Measurements from ENCODE around the gene PLEKHG2.

PLEKHG2 gene

GRCh38 chr19:39415111-39416046 lies 2.9 kb downstream of the PLEKHG2 start:
- no peak for DNase-seq
- in situ Hi-C loops (cut with HindIII; ENCODE audit: low pct_ligation_motif_present, low pct_unique_long_range_greater_than_20kb, low sequenced_read_pairs) = no loop called here

DNA sequence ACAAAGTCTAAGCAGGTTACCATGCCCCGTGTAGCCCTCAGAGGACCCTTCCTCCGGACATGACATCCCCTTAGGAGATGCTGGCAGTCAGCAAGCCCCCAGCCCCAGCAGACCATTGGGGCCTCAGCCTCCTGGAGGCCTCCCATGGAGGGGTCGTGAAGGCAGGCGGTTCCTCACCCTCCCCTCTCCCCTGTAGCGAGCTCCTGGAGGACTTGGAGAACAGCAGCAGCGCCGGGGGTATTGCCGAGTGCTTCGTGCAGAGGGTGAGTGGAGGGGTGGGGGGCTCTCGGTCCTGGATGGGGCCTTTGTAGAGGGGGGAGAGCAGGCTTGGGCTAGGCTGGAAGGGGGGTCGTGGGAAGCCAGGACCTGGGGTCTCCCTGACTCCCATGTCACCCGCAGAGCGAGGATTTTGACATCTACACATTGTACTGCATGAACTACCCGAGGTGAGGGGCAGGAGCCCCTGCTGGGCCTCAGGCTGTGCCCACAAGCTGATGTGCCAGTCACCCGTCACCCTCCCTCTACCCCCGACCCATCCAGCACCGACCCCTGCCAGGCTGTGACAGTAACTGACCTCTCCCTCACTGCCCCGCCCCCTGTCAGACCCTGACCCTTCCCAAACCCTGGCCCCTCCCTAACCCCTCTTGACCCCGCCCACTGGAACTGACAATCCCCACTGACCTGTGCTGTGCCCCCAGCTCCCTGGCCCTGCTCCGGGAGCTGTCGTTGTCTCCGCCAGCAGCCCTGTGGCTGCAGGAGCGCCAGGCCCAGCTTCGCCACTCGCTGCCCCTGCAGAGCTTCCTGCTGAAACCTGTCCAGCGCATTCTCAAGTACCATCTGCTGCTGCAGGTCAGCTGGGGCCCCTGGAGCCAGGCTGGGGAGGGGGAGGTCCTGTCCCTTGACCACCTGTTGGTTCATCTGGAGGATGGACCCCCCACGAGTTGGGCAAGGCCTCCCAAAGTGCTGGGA lies 4.0 kb downstream of the PLEKHG2 start:
- no peak for DNase-seq
- in situ Hi-C loops (cut with HindIII; ENCODE audit: low pct_ligation_motif_present, low pct_unique_long_range_greater_than_20kb, low sequenced_read_pairs) = no loop called here

- DNase-seq = no peak
- in situ Hi-C loops (cut with HindIII; ENCODE audit: low pct_ligation_motif_present, low pct_unique_long_range_greater_than_20kb, low sequenced_read_pairs) = no loop called here
These were observed 5.2 kb downstream of the PLEKHG2 start for GRCh38 chr19:39417463-39418181.

GRCh38 chr19:39419003-39419402 lies 6.5 kb downstream of the PLEKHG2 start:
- in situ Hi-C loops (cut with HindIII; ENCODE audit: low pct_ligation_motif_present, low pct_unique_long_range_greater_than_20kb, low sequenced_read_pairs) = no loop called here
- no peak for DNase-seq

- in situ Hi-C loops (cut with HindIII; ENCODE audit: low pct_ligation_motif_present, low pct_unique_long_range_greater_than_20kb, low sequenced_read_pairs) = no loop called here
- no peak for DNase-seq
These were observed 8.3 kb downstream of the PLEKHG2 start for GRCh38 chr19:39420769-39421168.

GRCh38 chr19:39422020-39422419 lies 9.6 kb downstream of the PLEKHG2 start:
- in situ Hi-C loops (cut with HindIII; ENCODE audit: low pct_ligation_motif_present, low pct_unique_long_range_greater_than_20kb, low sequenced_read_pairs) = no loop called here
- no peak for DNase-seq

DNA sequence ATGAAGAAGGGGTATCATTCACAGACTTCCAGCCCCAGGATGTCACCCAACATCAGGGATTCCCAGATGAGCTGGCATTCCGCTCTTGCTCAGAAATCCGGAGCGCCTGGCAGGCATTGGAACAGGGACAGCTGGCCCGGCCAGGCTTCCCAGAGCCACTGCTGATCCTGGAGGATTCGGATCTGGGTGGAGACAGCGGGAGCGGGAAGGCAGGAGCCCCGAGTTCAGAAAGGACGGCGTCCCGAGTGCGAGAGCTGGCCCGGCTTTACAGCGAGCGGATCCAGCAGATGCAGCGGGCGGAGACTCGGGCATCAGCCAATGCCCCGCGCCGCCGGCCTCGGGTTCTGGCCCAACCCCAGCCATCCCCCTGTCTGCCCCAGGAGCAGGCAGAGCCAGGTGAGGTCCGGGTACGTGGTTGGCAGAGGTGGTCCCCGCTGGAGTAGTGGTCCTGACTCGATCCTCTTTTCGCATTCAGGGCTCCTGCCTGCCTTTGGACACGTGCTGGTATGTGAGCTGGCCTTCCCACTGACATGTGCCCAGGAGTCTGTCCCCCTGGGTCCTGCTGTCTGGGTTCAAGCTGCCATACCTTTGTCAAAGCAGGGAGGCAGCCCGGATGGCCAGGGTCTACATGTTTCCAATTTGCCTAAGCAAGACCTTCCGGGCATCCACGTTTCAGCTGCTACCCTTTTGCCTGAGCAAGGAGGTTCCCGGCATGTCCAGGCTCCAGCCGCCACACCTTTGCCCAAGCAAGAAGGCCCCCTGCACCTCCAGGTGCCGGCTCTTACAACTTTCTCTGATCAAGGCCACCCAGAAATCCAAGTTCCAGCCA lies 11.0 kb downstream of the PLEKHG2 start:
- in situ Hi-C loops (cut with HindIII; ENCODE audit: low pct_ligation_motif_present, low pct_unique_long_range_greater_than_20kb, low sequenced_read_pairs) = no loop called here
- no peak for DNase-seq

- DNase-seq = no peak
- in situ Hi-C loops (cut with HindIII; ENCODE audit: low pct_ligation_motif_present, low pct_unique_long_range_greater_than_20kb, low sequenced_read_pairs) = no loop called here
These were observed 12.5 kb downstream of the PLEKHG2 start for GRCh38 chr19:39424934-39425333.

DNA sequence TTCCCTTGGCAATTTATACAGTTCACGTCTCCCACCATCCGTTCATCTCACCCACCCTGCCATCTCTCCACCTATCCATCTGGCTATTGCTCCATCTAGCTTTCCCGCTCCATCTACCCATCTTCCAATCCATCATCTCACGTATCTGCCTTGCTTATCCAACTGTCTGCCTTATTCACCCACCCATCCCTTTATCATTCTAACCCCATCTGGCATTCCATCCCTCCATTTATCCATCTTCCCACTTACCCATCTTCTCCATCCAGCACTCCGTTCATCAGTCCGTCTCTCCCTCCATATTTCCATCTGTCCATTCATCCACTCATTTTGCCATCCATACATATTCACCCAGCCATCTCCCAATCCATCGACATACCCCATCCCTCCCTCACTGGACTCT lies 13.3 kb downstream of the PLEKHG2 start:
- in situ Hi-C loops (cut with HindIII; ENCODE audit: low pct_ligation_motif_present, low pct_unique_long_range_greater_than_20kb, low sequenced_read_pairs) = no loop called here
- DNase-seq = no peak

- no peak for DNase-seq
- in situ Hi-C loops (cut with HindIII; ENCODE audit: low pct_ligation_motif_present, low pct_unique_long_range_greater_than_20kb, low sequenced_read_pairs) = no loop called here
These were observed 13.7 kb downstream of the PLEKHG2 start for GRCh38 chr19:39426170-39426569.

DNA sequence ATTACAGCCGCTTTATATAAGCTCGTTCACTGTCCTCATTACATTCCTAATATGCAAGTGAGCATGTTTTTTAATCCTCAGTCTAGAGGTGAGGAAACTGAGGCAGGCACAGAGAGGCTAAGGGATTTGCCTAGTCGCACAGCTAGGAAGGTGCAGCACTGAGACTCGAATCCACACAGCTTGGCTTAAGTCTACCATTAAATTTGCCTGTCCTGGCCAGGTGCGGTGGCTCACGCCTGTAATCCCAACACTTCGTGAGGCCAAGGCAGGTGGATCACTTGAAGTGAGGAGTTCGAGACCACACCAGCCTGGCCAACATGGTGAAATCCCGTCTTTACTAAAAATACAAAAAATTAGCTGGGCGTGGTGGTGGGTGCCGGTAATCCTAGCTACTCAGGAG lies 15.2 kb downstream of the PLEKHG2 start:
- in situ Hi-C loops (cut with HindIII; ENCODE audit: low pct_ligation_motif_present, low pct_unique_long_range_greater_than_20kb, low sequenced_read_pairs) = no loop called here
- no peak for DNase-seq

GRCh38 chr19:39428283-39429112 lies 16.0 kb downstream of the PLEKHG2 start:
- peak; percentile 80 for DNase-seq
- in situ Hi-C loops (cut with HindIII; ENCODE audit: low pct_ligation_motif_present, low pct_unique_long_range_greater_than_20kb, low sequenced_read_pairs) = no loop called here

- DNase-seq = peak; percentile 96
- in situ Hi-C loops (cut with HindIII; ENCODE audit: low pct_ligation_motif_present, low pct_unique_long_range_greater_than_20kb, low sequenced_read_pairs) = no loop called here
These were observed 18.5 kb downstream of the PLEKHG2 start for GRCh38 chr19:39430675-39431593.

- no peak for DNase-seq
- in situ Hi-C loops (cut with HindIII; ENCODE audit: low pct_ligation_motif_present, low pct_unique_long_range_greater_than_20kb, low sequenced_read_pairs) = no loop called here
These were observed 20.2 kb downstream of the PLEKHG2 start for GRCh38 chr19:39432677-39433025.

DNA sequence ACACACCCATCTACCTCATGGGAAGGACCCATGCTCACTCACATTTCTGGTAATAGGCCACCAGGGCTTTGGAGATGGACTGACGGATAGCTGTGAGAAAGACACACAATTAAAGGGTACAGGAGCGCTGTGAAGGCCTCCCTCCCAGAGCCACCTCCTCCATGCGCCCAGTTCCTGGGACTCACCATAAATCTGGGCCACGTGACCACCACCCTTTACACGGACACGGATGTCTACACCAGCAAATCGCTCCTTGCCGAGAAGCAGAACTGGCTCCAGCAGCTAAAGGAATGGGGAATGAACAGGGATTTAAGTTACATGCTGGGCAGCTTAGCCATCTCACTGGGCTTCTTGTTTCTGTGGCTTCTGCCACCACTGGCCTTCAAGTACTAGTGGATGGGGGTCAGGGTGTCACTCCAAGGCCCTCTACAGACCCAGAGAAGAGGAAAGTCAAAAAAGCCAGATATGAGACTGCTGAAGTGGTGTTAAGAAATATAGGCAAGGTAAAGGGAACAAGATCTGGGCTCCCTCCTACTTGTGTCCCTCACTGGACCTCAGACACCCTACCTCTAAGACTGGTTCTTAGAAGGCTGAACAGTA lies 21.1 kb downstream of the PLEKHG2 start:
- no peak for DNase-seq
- in situ Hi-C loops (cut with HindIII; ENCODE audit: low pct_ligation_motif_present, low pct_unique_long_range_greater_than_20kb, low sequenced_read_pairs) = no loop called here

Measured in ACHN (cell line).